ENCODE data around the gene RGCC.

- TF ChIP-seq, protein P1, sequence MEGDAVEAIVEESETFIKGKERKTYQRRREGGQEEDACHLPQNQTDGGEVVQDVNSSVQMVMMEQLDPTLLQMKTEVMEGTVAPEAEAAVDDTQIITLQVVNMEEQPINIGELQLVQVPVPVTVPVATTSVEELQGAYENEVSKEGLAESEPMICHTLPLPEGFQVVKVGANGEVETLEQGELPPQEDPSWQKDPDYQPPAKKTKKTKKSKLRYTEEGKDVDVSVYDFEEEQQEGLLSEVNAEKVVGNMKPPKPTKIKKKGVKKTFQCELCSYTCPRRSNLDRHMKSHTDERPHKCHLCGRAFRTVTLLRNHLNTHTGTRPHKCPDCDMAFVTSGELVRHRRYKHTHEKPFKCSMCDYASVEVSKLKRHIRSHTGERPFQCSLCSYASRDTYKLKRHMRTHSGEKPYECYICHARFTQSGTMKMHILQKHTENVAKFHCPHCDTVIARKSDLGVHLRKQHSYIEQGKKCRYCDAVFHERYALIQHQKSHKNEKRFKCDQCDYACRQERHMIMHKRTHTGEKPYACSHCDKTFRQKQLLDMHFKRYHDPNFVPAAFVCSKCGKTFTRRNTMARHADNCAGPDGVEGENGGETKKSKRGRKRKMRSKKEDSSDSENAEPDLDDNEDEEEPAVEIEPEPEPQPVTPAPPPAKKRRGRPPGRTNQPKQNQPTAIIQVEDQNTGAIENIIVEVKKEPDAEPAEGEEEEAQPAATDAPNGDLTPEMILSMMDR (IDR thresholded peaks at IDR 0.05) = no peak
- TF ChIP-seq ZFX (IDR thresholded peaks at IDR 0.05; ENCODE audit: borderline replicate concordance) = no peak
These were observed 54.5 kb downstream of the RGCC start for GRCh38 chr13:41511827-41512226.
